WTC11 (cell line): Measurements from ENCODE around the gene ZFX. TPM values are rescaled to one million over a fixed set of nuclear protein-coding genes. Genes with fewer than 3 reads are reported as not detected.
A peak's percentile ranks its signal among the peaks of the same experiment; 100 is the strongest.

Source experiments
- ATAC-seq: fragments of 200-7000 bp; cut with Tn5 transposase; 2 replicates; pipeline ENCODE4 v1.10.0; 2021; ENCODE audit warnings: mild to moderate bottlenecking, moderate library complexity
- CTCF ChIA-PET: fragments of 300-600 bp; sonication (Branson Sonifier 250); formaldehyde crosslinking; loops from one replicate; lab custom pipeline; 2021; ENCODE audit warnings: antibody characterized with exemption; lab: Charles Lee
- POLR2A ChIA-PET: fragments of 350-600 bp; sonication (Branson Sonifier 250); formaldehyde crosslinking; loops from one replicate; lab custom pipeline; 2021; ENCODE audit warnings: antibody characterized with exemption; lab: Charles Lee
- DNase-seq: peaks from one replicate; pipeline ENCODE4 v3.0.0; 2021; ENCODE audit warnings: low spot score
- H3K27ac Mint-ChIP-seq: 2 replicates; pipeline ENCODE4 v1.8.0; 2021; ENCODE audit warnings: mixed read lengths
- H3K27me3 Mint-ChIP-seq: 2 replicates; pipeline ENCODE4 v1.8.0; 2021; ENCODE audit warnings: low read depth, mild to moderate bottlenecking, moderate library complexity, mixed read lengths
- H3K36me3 Mint-ChIP-seq: 2 replicates; pipeline ENCODE4 v1.8.0; 2021; ENCODE audit warnings: mixed read lengths
- H3K4me1 Mint-ChIP-seq: 2 replicates; pipeline ENCODE4 v1.8.0; 2022; ENCODE audit warnings: mixed read lengths
- H3K4me3 Mint-ChIP-seq: 2 replicates; pipeline ENCODE4 v1.8.0; 2021; ENCODE audit warnings: mild to moderate bottlenecking, moderate library complexity, mixed read lengths
- H3K9me3 Mint-ChIP-seq: 2 replicates; pipeline ENCODE4 v1.8.0; 2021; ENCODE audit warnings: mixed read lengths
- AR ChIP-seq: fragments of 250-450 bp; sonication (Bioruptor Pico); IDR thresholded peaks from 2 replicates; pipeline ENCODE4 v1.9.0; 2021; ENCODE audit warnings: mild to moderate bottlenecking
- CREM ChIP-seq: sonication (generic); formaldehyde crosslinking; IDR thresholded peaks from 2 replicates; pipeline ENCODE4 v1.8.1; 2022; ENCODE audit warnings: mild to moderate bottlenecking, missing genetic modification reagents, moderate library complexity
- ETV6 ChIP-seq: sonication (generic); formaldehyde crosslinking; IDR thresholded peaks from 2 replicates; pipeline ENCODE4 v1.8.1; 2022; ENCODE audit warnings: mild to moderate bottlenecking, missing genetic modification reagents
- FOXJ3 ChIP-seq: sonication (generic); formaldehyde crosslinking; IDR thresholded peaks from 2 replicates; pipeline ENCODE4 v1.9.0; 2021; ENCODE audit warnings: missing genetic modification reagents, mild to moderate bottlenecking, borderline replicate concordance
- FOXK1 ChIP-seq: sonication (generic); formaldehyde crosslinking; IDR thresholded peaks from 2 replicates; pipeline ENCODE4 v1.8.0; 2022; ENCODE audit warnings: mild to moderate bottlenecking, moderate library complexity, missing genetic modification reagents
- IRF1 ChIP-seq: sonication (generic); formaldehyde crosslinking; IDR thresholded peaks from 2 replicates; pipeline ENCODE4 v1.8.0; 2023; ENCODE audit warnings: missing genetic modification reagents
- NR1H2 ChIP-seq: sonication (generic); formaldehyde crosslinking; IDR thresholded peaks from 2 replicates; pipeline ENCODE4 v1.9.0; 2021; ENCODE audit warnings: mild to moderate bottlenecking, moderate library complexity, missing genetic modification reagents
- NR3C1 ChIP-seq: sonication (generic); formaldehyde crosslinking; conservative IDR thresholded peaks from 2 replicates; pipeline ENCODE4 v1.8.1; 2023; ENCODE audit warnings: low read depth, mild to moderate bottlenecking, missing genetic modification reagents
- PREB ChIP-seq: sonication (generic); formaldehyde crosslinking; IDR thresholded peaks from 2 replicates; pipeline ENCODE4 v1.8.1; 2022; ENCODE audit warnings: mild to moderate bottlenecking, missing genetic modification reagents, moderate library complexity, borderline replicate concordance
- TEAD4 ChIP-seq: sonication (generic); formaldehyde crosslinking; IDR thresholded peaks from 2 replicates; pipeline ENCODE4 v1.8.0; 2022; ENCODE audit warnings: mild to moderate bottlenecking, missing genetic modification reagents
- ZBTB43 ChIP-seq: sonication (generic); formaldehyde crosslinking; IDR thresholded peaks from 2 replicates; pipeline ENCODE4 v1.8.1; 2023; ENCODE audit warnings: mild to moderate bottlenecking, missing genetic modification reagents
- ZNF219 ChIP-seq: sonication (generic); formaldehyde crosslinking; IDR thresholded peaks from 2 replicates; pipeline ENCODE4 v1.8.0; 2023; ENCODE audit warnings: missing genetic modification reagents, mild to moderate bottlenecking, borderline replicate concordance
- ZNF232 ChIP-seq: sonication (generic); formaldehyde crosslinking; IDR thresholded peaks from 2 replicates; pipeline ENCODE4 v1.8.0; 2022; ENCODE audit warnings: mild to moderate bottlenecking, missing genetic modification reagents
- ZNF671 ChIP-seq: fragments of 250-450 bp; sonication (Bioruptor Pico); IDR thresholded peaks from 2 replicates; pipeline ENCODE4 v1.8.0; 2021; ENCODE audit warnings: mild to moderate bottlenecking
- total RNA-seq: library from RNA; stranded (reverse); gene quantifications from 3 replicates; pipeline ENCODE4 v1.2.3, GENCODE V29; 2021
- TF ChIP-seq, protein P1 (sequence below): sonication (generic); formaldehyde crosslinking; IDR thresholded peaks from 2 replicates; pipeline ENCODE4 v1.8.1; 2022; ENCODE audit warnings: low read depth, missing genetic modification reagents, borderline replicate concordance
- TF ChIP-seq, protein P2 (sequence below): sonication (generic); formaldehyde crosslinking; conservative IDR thresholded peaks from 2 replicates; pipeline ENCODE4 v1.8.1; 2023; ENCODE audit warnings: mild to moderate bottlenecking, low read depth, missing genetic modification reagents, moderate library complexity
- TF ChIP-seq, protein P3 (sequence below): fragments of 200-600 bp; IDR thresholded peaks from 2 replicates; pipeline ENCODE4 v1.8.0; 2022; ENCODE audit warnings: antibody characterized with exemption
- TF ChIP-seq, protein P4 (sequence below): sonication (generic); formaldehyde crosslinking; IDR thresholded peaks from 2 replicates; pipeline ENCODE4 v1.8.0; 2023; ENCODE audit warnings: mild to moderate bottlenecking, missing genetic modification reagents

ZFX gene
- total RNA-seq, 1 experiment from 2014 or later, result 19.3 TPM

DNA sequence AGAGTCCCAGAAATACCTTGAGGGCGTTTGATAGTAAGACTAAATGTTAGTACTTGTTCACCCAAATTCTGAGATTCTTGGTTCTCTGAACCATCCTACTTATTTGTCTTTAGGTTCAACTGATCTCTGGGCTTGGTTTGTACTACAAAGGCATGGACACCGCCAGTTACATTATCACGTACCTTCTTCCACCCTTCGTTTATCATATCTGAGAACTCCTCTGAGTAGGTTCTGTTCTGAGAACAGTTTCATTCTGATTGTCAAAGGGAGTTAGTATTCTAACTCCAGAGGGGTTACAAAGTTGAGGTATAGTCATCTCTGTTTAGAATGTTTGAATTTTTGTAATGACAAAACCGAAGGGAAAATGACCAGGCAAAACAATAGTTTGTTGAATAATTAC lies 19.3 kb downstream of the ZFX start:
- ChIA-PET CTCF (no interaction called here), POLR2A (no interaction called here)
- peaks cover 7% of the 10 kb centered on the region; the same call in 1 of the 2 replicates for H3K36me3 Mint-ChIP-seq
- DNase-seq (no peak), ATAC-seq (no peak)
- peak overlapping the region; percentile 44 for H3K4me3 Mint-ChIP-seq
- H3K9me3 Mint-ChIP-seq, result no peaks in the 10 kb centered on the region
- no peaks in the 10 kb centered on the region for H3K27me3 Mint-ChIP-seq
- peaks cover 55% of the 10 kb centered on the region for H3K4me1 Mint-ChIP-seq
- H3K27ac Mint-ChIP-seq, result peak overlapping the region; percentile 98
- TF ChIP-seq ZNF219, result no peak
- TF ChIP-seq NR3C1 (CRISPR knock-in tag), result no peak
- no peak for TF ChIP-seq ZBTB43 (CRISPR knock-in tag)
- TF ChIP-seq IRF1, result no peak
- TF ChIP-seq, protein P1, sequence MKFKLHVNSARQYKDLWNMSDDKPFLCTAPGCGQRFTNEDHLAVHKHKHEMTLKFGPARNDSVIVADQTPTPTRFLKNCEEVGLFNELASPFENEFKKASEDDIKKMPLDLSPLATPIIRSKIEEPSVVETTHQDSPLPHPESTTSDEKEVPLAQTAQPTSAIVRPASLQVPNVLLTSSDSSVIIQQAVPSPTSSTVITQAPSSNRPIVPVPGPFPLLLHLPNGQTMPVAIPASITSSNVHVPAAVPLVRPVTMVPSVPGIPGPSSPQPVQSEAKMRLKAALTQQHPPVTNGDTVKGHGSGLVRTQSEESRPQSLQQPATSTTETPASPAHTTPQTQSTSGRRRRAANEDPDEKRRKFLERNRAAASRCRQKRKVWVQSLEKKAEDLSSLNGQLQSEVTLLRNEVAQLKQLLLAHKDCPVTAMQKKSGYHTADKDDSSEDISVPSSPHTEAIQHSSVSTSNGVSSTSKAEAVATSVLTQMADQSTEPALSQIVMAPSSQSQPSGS (CRISPR knock-in tag), result no peak
- TF ChIP-seq, protein P2, sequence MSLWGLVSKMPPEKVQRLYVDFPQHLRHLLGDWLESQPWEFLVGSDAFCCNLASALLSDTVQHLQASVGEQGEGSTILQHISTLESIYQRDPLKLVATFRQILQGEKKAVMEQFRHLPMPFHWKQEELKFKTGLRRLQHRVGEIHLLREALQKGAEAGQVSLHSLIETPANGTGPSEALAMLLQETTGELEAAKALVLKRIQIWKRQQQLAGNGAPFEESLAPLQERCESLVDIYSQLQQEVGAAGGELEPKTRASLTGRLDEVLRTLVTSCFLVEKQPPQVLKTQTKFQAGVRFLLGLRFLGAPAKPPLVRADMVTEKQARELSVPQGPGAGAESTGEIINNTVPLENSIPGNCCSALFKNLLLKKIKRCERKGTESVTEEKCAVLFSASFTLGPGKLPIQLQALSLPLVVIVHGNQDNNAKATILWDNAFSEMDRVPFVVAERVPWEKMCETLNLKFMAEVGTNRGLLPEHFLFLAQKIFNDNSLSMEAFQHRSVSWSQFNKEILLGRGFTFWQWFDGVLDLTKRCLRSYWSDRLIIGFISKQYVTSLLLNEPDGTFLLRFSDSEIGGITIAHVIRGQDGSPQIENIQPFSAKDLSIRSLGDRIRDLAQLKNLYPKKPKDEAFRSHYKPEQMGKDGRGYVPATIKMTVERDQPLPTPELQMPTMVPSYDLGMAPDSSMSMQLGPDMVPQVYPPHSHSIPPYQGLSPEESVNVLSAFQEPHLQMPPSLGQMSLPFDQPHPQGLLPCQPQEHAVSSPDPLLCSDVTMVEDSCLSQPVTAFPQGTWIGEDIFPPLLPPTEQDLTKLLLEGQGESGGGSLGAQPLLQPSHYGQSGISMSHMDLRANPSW (CRISPR knock-in tag), result no peak
- TF ChIP-seq FOXJ3, result no peak
- TF ChIP-seq ETV6 (CRISPR knock-in tag), result no peak
- TF ChIP-seq ZNF232 (CRISPR knock-in tag), result no peak
- TF ChIP-seq NR1H2 (CRISPR knock-in tag), result no peak
- TF ChIP-seq AR (CRISPR knock-in tag), result no peak
- TF ChIP-seq ZNF671 (CRISPR knock-in tag), result no peak
- no peak for TF ChIP-seq PREB (CRISPR knock-in tag)
- TF ChIP-seq, protein P3, sequence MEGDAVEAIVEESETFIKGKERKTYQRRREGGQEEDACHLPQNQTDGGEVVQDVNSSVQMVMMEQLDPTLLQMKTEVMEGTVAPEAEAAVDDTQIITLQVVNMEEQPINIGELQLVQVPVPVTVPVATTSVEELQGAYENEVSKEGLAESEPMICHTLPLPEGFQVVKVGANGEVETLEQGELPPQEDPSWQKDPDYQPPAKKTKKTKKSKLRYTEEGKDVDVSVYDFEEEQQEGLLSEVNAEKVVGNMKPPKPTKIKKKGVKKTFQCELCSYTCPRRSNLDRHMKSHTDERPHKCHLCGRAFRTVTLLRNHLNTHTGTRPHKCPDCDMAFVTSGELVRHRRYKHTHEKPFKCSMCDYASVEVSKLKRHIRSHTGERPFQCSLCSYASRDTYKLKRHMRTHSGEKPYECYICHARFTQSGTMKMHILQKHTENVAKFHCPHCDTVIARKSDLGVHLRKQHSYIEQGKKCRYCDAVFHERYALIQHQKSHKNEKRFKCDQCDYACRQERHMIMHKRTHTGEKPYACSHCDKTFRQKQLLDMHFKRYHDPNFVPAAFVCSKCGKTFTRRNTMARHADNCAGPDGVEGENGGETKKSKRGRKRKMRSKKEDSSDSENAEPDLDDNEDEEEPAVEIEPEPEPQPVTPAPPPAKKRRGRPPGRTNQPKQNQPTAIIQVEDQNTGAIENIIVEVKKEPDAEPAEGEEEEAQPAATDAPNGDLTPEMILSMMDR, result no peak
- no peak for TF ChIP-seq CREM
- TF ChIP-seq FOXK1 (CRISPR knock-in tag), result no peak
- TF ChIP-seq, protein P4, sequence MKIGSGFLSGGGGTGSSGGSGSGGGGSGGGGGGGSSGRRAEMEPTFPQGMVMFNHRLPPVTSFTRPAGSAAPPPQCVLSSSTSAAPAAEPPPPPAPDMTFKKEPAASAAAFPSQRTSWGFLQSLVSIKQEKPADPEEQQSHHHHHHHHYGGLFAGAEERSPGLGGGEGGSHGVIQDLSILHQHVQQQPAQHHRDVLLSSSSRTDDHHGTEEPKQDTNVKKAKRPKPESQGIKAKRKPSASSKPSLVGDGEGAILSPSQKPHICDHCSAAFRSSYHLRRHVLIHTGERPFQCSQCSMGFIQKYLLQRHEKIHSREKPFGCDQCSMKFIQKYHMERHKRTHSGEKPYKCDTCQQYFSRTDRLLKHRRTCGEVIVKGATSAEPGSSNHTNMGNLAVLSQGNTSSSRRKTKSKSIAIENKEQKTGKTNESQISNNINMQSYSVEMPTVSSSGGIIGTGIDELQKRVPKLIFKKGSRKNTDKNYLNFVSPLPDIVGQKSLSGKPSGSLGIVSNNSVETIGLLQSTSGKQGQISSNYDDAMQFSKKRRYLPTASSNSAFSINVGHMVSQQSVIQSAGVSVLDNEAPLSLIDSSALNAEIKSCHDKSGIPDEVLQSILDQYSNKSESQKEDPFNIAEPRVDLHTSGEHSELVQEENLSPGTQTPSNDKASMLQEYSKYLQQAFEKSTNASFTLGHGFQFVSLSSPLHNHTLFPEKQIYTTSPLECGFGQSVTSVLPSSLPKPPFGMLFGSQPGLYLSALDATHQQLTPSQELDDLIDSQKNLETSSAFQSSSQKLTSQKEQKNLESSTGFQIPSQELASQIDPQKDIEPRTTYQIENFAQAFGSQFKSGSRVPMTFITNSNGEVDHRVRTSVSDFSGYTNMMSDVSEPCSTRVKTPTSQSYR (CRISPR knock-in tag), result no peak
- TF ChIP-seq TEAD4, result no peak
